ENCODE measurements around the gene CHST8.
"Not testable (repeated sequence)": the region's sequence is repeated elsewhere in the genome, so short reads cannot be mapped to it uniquely, and the experiment has no call there.

The CHST8 gene

DNA sequence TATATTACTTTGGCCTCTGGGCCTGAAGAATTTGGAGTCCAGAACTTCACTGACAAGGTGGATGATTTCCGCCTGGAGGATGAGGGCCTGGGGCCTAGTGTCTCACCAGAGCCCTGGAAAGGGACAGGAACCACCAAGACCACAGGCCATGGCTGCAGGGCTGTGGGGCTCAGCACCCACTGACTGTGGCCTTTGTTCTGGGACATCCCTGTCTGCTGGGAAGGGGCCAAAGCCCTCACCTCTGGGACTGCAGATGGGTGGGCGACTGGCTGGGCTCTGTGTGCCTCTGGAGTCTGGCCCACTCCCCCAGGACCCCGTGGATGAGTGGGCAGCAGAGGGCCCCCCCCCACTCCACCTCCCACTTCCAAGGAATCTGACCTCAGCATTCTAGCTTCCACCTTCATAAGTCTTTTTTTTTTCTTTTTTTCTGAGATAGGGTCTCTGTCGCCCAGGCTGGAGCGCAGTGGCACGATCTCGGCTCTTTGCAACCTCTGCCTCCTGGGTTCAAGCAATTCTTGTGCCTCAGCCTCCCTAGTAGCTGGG, 20.3 kb downstream of the CHST8 start:
- no peak for DNase-seq (ENCODE audit: low spot score)

DNA sequence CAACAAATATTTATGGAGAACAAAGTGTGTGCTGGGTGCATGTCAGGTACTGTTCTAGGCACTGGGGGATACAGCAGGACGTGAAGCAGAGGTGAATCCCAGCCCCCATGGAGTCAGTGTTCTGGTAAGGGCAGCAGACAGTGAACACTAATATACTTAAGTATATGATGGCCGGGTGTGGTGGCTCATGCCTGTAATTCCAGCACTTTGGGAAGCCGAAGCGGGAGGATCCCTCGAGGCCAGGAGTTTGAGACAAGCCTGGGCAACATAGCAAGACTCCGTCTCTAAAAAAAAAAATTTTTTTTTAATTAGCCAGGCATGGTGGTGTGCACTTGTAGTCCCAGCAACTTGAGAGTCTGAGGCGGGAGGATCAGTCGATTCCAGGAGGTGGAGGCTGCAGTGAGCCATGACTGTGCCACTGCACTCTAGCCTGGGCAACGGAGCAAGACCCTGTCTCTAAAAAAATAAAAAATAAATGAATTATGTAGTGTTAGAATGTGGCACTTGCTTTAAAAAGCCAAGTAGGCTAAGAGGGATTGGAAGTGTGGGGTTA, 22.6 kb downstream of the CHST8 start:
- no peak for DNase-seq (ENCODE audit: low spot score)

DNA sequence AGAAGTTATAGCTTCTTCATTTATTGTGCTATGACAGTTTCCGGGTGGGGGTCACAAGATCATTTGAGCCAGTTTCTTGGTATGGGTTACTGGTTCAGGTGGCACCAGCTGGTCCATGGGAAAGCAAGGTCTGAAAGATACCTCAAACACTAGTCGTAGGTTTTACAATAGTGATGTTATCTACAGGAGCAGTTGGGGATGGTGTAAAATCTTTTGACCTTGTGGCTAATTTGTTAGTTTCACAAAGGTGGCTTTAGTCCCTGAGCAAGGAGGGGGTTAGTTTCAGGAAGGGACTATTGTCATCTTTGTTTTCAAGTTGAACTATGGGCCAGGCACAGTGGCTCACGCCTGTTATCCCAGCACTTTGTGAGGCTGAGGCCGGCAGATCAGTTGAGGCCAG, 24.6 kb downstream of the CHST8 start:
- DNase-seq (ENCODE audit: low spot score) = no peak

DNA sequence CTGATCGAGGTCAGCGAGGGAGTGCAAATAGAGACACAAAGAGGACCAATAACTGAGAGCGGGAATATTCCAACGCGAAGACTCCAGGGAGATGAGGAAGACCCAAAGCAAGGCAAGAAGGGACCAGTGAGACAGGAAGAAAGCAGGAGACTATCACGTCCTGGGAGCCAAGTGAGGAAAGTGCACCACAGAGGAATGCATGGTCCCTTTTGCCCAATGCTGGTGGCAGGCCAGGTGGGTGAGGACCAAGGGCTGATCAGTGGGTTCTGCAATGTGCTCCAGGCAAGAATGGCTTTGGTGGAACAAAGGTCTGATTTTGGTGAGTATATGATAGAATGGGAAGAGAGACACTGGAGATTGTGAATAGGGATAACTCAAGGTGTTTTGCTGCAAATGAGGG, 25.4 kb downstream of the CHST8 start:
- no peak for DNase-seq (ENCODE audit: low spot score)

DNA sequence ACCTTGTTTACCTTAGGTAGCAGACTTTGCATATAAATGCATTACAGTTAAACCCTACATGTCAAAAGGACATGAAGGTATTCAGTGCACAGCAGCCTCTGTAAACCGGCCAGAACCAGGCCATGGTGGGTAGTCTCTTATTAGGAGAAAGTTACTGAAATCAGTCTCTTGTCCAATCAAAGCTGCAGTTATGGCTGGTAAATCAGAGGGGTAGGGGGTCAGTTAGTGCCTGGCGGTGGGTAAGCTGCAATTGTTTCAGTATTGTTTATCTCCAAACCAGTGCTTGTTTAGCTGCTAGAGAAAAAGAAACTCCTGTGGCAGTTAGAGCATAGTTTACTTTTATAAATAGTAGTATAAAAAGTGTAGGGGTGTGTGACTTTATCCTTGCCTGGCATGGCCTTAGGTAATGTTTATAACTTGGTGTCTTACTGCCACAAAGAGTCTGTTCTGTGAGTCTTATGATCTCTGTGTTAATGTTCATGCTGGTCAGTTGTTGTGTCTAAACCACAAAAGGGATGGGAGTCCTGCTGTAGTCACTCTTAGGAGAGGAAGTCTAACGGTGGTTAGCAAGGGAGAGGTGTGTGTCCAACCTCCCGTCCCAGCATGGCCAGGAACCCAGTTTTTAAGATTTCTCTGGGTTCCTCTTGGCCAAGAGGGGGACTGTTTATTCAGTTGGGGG, 28.0 kb downstream of the CHST8 start:
- DNase-seq (ENCODE audit: low spot score) = no peak

DNA sequence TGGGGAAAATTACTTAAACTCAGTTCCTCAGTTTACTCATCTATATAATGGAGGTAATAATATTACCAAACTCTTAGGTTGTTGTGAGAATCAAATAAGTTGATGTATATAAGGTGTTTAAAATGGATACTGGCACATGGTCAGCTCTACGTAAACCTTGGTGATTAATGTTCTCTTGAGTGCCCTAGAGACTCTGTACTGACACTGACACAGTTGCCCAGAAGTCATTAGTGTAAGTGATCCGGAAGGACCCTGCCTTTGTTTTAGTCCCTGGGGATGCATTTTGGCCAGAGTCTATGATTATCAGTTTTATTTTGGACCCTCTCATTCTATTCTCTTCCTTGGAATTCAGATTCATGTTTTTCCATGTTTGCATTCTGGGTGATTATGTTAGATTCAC, 31.9 kb downstream of the CHST8 start:
- DNase-seq (ENCODE audit: low spot score) = no peak

DNA sequence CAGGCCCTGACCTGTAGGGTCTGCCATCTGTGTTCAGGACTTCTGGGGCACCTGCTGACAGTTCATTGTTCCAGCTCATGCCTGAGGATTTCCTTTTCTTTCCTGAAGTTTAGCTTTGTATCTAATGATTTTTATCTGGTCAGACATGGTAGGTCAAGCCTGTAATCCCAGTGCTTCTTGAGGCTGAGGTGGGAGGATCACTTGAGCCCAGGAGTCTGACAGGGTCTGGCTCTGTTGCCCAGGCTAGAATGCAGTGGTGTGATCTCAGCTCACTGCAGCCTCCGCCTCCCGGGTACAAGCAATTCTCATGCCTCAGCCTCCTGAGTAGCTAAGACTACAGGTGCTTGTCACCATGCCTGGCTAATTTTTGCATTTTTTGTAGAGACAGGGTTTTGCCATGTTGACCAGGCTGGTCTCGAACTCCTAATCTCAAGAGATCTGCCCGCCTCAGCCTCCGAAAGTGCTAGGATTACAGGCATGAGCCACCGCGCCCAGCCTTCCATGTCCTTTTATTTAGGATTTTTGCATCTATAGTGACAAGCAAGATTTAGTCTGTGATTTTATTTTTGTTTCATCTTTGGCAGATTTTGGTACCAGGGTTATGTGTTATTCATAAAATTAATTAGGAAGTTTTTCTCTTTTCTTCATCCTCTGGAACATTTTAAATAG, 33.2 kb downstream of the CHST8 start:
- no peak for DNase-seq (ENCODE audit: low spot score)

DNA sequence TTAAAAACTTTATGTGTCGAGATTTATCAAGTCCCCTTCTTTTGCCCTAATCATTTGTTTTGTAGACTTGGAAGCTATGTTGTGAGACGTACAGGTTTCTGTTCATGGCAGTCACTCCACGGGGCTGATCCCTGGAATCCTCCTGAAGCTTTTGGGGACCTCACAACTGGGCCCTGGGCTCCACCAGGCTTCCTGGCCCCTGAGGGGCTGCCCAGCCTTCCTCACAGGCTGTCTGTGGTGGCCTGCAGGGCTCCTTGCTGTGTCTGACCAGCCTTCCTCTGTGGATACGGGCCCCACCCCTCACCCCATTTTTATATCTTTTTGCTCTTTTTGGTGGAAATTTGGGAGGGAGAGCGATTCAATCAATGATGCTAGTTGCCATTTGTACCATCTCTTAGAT, 38.1 kb downstream of the CHST8 start:
- no peak for DNase-seq (ENCODE audit: low spot score)

DNA sequence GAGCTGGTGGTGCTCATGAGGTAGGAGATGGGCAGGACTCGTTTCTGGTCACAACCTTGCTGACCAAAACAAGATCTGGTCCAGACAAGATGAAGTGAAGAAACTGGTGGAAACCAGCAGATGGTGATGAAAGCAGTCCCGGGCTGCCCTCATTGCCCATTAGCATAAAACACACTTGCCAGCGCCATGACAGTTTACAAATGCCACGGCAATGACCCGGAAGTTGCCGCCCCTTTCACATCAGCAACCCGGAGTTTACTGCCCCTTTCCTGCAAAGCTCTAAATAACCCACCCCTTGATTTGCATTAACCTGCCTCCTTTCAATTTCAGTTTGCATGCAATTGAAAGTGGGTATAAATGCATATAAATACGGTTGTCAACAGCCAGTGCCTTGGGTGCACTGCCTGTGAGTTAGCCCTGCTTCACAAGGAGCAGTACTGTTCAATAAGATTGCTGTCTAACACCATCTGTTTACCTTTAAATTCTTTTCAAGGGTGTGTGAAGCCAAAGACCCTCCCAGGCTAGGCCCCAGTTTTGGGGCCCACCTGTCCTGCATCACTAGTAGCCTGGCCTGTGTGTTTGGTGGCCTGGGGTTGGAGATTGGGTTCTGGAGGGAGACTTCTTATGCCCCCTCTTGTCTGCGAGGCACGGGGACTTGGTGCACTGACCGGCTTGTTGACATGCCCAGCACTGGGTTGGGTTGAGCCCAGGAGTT, 38.8 kb downstream of the CHST8 start:
- no peak for DNase-seq (ENCODE audit: low spot score)

DNA sequence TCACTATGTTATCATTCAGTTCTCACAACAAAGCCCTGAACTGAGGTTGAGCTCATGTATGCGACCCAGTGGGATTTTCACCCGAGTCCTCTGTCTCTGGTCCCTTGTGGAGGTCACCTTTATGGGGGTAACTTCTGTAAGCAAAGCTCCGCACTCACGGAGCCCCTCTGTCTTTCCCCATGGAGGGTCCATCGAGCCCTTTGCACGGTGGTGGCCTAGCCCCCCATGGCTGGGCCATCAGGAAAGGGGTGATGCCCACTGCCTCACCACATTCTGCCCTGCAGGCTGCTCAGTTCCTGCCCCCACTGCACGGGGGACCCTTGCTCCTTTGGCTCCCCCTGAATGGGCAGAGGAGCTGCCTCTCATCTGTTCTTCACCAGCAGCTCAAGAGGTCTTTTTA, 39.6 kb downstream of the CHST8 start:
- no peak for DNase-seq (ENCODE audit: low spot score)

DNA sequence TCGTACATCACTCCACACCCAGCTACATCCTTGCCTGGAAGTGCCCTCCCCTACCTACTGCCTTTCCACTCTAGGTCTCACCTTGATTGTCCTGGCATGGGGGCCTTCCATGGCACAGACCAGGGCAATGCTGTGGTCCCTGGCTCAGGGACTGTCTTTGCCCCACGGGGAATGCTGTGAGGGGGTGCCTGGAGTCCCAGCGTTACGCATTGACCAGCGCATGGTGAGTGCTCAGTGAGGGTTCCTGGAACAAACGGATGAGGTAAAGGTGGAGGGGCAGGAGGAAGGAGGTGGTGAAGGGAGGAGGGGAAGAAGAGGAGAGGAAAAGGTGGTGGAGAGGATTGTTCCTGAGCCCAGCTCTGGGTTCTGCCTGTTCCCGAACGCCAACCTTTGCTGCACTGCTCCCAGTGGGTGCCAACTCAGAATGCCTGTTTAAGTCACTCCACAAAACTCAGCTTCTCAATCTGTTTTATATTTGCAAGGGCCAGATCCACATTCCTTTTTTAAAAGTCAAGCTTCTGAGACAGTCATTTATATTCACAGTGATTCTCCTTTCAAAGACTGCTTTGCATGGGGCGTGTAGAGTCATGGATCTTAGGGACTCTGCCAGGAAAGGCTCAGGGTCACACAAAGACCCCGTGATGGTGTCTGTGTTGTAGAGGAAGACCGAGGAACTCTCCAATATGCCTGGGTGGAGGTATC, 40.8 kb downstream of the CHST8 start:
- no peak for DNase-seq (ENCODE audit: low spot score)

DNA sequence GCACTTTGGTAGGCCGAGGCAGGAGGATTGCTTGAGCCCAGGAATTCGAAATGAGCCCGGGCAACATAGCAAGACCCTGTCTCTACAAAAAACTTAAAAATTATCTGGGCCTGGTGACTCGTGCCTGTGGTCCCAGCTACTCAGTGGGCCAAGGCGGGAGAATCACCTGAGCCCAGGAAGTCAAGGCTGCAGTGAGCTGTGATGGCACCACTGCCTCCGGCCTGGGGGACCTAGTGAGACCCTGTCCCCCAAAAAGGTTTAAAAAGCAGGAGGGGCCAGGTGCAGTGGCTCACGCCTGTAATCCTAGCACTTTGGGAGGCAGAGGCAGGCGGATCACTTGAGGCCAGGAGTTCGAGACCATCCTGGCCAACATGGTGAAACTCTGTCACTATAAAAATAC, 41.6 kb downstream of the CHST8 start:
- DNase-seq (ENCODE audit: low spot score) = not testable (repeated sequence)

DNA sequence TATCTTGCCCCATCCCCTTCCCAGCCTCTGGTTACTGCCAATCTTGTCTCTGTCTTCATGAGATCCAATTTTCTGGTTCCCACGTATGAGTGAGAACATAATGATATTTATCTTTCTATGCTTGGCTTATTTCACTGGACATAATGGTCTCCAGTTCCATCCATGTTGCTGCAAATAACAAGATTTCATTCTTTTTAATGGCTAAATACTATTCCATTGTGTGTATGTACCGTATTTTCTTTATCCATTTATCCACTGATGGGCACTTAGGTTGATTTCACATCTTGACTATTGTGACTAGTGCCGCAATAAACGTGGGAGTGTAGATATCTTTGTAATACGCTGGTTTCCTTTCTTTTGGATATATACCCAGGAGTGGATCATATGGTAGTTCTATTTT, 43.0 kb downstream of the CHST8 start:
- no peak for DNase-seq (ENCODE audit: low spot score)

DNA sequence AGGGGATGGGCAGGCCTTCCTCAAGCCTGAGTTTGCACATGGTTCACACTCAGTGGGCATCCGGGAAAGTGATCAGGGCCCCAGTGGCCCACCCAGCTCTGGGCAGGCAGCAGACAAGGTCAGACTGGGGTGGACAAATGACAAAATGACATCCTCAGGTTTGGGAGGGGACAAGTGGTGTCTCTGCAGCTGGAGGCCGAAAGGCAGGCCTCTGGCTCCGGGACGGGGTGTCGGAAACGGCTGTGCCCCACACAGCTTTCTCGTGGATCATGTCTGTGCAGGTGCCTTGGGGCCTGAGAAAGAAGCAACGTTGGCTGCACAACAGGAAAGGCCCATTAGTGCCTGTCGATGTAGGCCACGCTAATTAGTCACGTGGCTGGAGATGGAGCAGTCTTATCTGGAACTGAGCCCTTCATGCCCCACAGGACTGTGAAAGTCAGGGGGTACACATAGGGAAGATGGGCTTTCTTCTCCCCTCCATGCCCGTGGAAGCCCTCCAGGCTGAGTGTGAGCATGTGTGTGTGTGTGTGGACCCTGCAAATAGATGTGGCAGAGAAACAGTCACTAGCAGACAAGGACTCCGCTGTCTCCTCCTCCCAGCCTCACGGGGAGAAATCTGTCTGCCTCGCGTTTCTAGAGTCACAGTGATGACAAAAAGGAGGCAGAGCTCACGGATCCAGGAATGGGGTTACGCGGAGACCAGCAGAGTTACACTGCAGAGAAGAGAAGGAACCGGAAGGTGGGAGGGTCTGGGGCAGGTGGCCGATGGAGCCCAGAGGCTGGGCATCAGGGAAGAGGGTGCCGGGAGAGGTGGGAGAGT, 44.2 kb downstream of the CHST8 start:
- no peak for DNase-seq (ENCODE audit: low spot score)

DNA sequence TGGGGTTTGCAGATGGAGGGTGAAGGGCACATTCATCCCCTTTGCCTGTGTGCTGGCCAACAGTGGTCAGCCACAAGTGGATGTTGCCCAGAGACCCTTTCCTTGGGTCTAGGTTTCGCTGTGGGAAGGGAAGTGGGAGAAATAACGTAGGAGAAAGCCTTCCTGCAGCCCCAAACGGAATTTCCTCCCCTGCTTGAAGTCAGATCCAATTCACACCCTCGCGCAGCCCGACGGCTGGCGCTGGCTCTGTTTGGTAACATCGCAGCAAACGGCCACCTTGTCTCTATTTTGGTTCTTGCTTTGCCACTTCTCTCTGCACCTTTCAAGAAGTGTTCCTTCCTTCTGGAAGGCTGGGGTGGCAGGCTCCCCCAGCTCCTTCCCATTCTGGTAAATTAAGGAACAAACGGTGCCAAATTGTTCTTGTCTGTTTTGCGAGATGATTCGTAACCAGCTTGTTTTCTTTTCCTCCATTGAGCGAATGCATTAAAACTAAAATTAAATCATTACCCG, 45.4 kb downstream of the CHST8 start:
- no peak for DNase-seq (ENCODE audit: low spot score)

DNA sequence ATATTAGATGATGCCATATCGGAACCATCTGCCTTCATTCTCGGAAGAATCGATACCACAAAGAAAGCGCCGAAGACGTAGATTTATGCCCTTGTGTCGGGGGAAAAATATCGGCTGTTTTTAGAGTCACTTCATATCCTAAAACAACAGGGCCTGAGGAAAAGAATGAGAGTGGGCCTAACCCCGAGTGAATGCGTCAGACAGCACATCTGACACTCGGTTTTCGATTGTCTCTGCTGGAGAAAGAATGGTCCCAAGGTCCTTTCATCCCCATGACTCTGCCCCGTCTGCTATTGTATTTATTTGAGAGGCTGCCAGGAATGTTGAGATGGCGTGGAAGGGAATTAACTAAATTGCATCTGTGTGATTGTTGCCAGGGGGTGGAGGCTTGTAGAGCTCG, 46.1 kb downstream of the CHST8 start:
- no peak for DNase-seq (ENCODE audit: low spot score)

DNA sequence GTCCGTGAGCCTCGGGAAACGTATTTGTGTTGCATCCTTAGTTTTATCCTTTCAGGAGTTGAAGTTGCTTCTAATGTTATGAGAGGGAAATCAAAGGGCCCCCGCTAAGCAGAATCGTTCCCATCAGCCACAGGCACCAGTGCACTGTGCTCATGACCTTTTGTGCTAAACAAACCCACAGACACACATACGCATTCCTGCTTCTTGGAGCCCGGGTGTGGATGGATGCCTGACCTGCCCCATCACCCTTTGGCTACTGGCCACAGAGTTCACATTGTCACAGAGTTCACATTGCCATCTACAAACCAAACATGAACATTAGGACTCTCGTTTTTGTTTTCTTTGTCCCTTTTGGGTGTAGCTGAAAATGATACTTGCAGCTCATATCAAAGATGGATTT, 47.2 kb downstream of the CHST8 start:
- no peak for DNase-seq (ENCODE audit: low spot score)

DNA sequence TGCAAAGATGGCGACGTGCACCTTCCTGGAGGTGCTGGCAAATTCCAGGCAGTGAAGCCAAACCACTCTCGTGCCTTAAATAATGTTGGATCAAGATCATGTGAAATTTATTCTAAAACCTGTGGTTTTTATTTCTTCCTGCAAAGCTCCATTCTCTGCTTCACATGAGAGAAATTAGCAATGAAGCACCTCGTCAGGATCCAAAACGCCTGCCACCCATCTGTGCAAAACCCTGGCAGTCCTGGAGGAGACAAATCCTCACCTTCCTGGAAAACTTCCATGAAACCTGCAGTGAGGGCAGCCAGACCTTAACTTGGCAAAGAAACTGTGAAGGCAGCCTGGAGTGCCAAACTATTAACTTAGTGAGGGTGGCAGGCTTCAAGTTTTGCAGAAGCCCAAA, 47.6 kb downstream of the CHST8 start:
- no peak for DNase-seq (ENCODE audit: low spot score)

DNA sequence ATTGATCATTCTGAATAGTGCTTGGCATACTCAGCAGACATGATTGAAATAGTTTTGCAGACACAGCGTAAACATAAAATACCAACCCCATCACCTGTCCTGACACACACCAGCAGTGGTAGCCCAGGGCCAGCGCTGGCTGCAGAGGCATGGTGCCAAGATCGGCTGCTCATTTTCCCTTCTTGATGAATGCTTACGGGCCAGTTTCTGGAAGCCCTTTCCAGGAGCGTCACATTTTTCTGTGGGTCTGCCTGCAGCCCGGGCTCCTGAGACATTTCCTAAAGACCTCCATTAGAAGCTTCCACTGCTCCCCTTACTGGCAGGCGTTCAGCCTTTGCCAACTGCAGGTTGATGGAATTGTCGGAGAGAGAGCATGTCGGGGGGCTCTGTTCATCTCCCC, 48.6 kb downstream of the CHST8 start:
- no peak for DNase-seq (ENCODE audit: low spot score)

DNA sequence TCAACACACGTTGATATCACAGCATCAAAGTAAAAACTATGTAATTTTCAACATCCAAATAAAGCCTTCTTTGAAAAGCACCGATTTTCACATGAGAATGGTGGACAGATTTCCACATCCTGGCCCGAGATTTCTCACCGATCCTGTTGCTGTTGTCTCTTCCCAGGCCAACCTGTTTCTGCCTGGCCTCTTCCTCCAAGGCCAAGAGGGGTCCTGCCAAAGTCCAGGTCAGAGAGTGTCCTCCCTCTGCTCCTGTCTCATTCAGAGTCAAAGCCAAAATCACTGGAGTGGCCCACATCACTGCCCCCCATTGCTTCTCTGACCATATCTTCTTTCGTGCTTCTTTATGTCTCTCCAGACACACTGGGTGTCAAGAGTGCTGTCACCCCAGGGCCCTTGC, 49.5 kb downstream of the CHST8 start:
- DNase-seq (ENCODE audit: low spot score) = no peak

DNA sequence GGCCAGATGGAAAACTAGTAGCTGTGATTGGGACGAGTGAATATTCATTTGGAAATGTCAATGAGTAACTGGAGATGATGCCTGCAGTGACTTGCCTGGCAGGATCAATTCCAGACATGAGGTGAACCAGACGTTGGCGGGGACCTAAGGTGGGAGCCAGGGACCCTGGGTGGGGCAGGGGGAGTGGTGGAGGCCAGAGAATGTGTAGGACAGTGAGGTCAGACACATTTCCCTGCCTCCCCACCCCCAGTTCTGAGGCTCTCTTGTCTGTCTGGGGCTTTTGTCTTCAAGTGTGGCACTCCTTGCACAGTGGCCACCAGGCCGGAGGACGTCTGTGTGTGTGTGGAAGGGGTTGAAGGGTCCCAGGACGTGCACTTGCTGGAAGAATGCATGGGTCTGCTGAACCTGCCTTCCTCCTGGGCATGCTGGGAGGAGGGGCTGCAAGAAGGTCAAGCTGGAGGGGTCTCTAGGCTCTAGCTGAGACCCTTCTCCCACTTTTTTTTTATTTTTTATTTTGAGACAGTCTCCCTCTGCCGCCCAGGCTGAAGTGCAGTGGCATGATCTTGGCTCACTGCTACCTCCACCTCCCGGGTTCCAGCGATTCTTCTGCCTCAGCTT, 51.6 kb downstream of the CHST8 start:
- no peak for DNase-seq (ENCODE audit: low spot score)
